ENCODE data around the gene PCDH1. TPM values are rescaled to one million over a fixed set of nuclear protein-coding genes. Genes with fewer than 3 reads are reported as not detected.

Gene PCDH1
- total RNA-seq, 2 donors from 2014 or later, result 45.4 to 69.7 TPM

- H3K4me3 ChIP-seq (ENCODE audit: low read length), result no peak overlapping the region
- peak; percentile 94 for DNase-seq
Measured at GRCh38 chr5:141816598-141817399, 61.4 kb downstream of the PCDH1 start.

GRCh38 chr5:141815796-141816180, 62.4 kb downstream of the PCDH1 start:
- Mint-ChIP-seq H3K9me3 (no peaks in the 10 kb centered on the region), H3K27ac (peak overlapping the region; percentile 86), H3K4me3 (no peak overlapping the region), H3K4me1 (peaks cover 51% of the 10 kb centered on the region), H3K36me3 (ENCODE audit: low read depth) (no peaks in the 10 kb centered on the region), H3K27me3 (ENCODE audit: insufficient read depth) (peaks cover 14% of the 10 kb centered on the region)
- Histone ChIP-seq H3K4me3 (ENCODE audit: low read length) (no peak overlapping the region), H3K9me3 (ENCODE audit: control insufficient read depth, low read length) (no peaks in the 10 kb centered on the region), H3K9ac (ENCODE audit: extremely low read depth, low read length, poor library complexity, severe bottlenecking) (no peak overlapping the region), H3K36me3 (ENCODE audit: control insufficient read depth, insufficient read depth, low read length) (no peaks in the 10 kb centered on the region), H3K27me3 (ENCODE audit: control insufficient read depth, insufficient read depth, low read length, poor library complexity, severe bottlenecking) (no peaks in the 10 kb centered on the region), H3K4me1 (ENCODE audit: control insufficient read depth, insufficient read depth, low read length) (no peaks in the 10 kb centered on the region), H3K27ac (ENCODE audit: low read depth, low read length) (no peak overlapping the region)
- TF ChIP-seq CTCF (conservative IDR thresholded peaks at IDR 0.05), result no peak
- WGBS, 2 experiments (ENCODE audit: insufficient coverage in 1 of 2, insufficient read length in 1 of 2), result 93 to 96% methylated on average over 2 of the region's 3 CpGs
- DNase-seq, result no peak

More at GRCh38 chr5:141816598-141817399, 61.4 kb downstream of the PCDH1 start:
- Histone ChIP-seq H3K4me1 (ENCODE audit: control insufficient read depth, insufficient read depth, low read length) (no peaks in the 10 kb centered on the region), H3K27me3 (ENCODE audit: control insufficient read depth, insufficient read depth, low read length, poor library complexity, severe bottlenecking) (no peaks in the 10 kb centered on the region), H3K27ac (ENCODE audit: low read depth, low read length) (peak overlapping the region; percentile 84), H3K36me3 (ENCODE audit: control insufficient read depth, insufficient read depth, low read length) (no peaks in the 10 kb centered on the region), H3K9ac (ENCODE audit: extremely low read depth, low read length, poor library complexity, severe bottlenecking) (no peak overlapping the region), H3K9me3 (ENCODE audit: control insufficient read depth, low read length) (no peaks in the 10 kb centered on the region)
- TF ChIP-seq CTCF (conservative IDR thresholded peaks at IDR 0.05), result no peak
- Mint-ChIP-seq H3K27ac (peak overlapping the region; percentile 67), H3K4me3 (peak overlapping the region; percentile 7), H3K36me3 (ENCODE audit: low read depth) (no peaks in the 10 kb centered on the region), H3K27me3 (ENCODE audit: insufficient read depth) (peaks cover 8% of the 10 kb centered on the region), H3K4me1 (peaks cover 46% of the 10 kb centered on the region), H3K9me3 (no peaks in the 10 kb centered on the region)
- 4 to 15% methylated on average over 4 to 11 of the region's 11 CpGs for WGBS, 2 experiments (ENCODE audit: insufficient coverage in 1 of 2, insufficient read length in 1 of 2)

GRCh38 chr5:141815051-141815795, 63.0 kb downstream of the PCDH1 start:
- H3K9ac ChIP-seq (ENCODE audit: extremely low read depth, low read length, poor library complexity, severe bottlenecking), result no peak overlapping the region
- no peaks in the 10 kb centered on the region for H3K4me1 ChIP-seq (ENCODE audit: control insufficient read depth, insufficient read depth, low read length)

More at GRCh38 chr5:141815051-141815795, 63.0 kb downstream of the PCDH1 start:
- H3K27ac ChIP-seq (ENCODE audit: low read depth, low read length), result no peak overlapping the region
- no peaks in the 10 kb centered on the region for H3K9me3 Mint-ChIP-seq
- H3K36me3 ChIP-seq (ENCODE audit: control insufficient read depth, insufficient read depth, low read length), result no peaks in the 10 kb centered on the region
- DNase-seq, result no peak
- no peak for TF ChIP-seq CTCF (conservative IDR thresholded peaks at IDR 0.05)
- no peak overlapping the region for H3K4me3 Mint-ChIP-seq
- no peaks in the 10 kb centered on the region for H3K27me3 ChIP-seq (ENCODE audit: control insufficient read depth, insufficient read depth, low read length, poor library complexity, severe bottlenecking)
- peaks cover 19% of the 10 kb centered on the region for H3K27me3 Mint-ChIP-seq (ENCODE audit: insufficient read depth)
- no peaks in the 10 kb centered on the region for H3K36me3 Mint-ChIP-seq (ENCODE audit: low read depth)
- no peak overlapping the region for H3K27ac Mint-ChIP-seq
- peaks cover 51% of the 10 kb centered on the region for H3K4me1 Mint-ChIP-seq
- no peak overlapping the region for H3K4me3 ChIP-seq (ENCODE audit: low read length)
- H3K9me3 ChIP-seq (ENCODE audit: control insufficient read depth, low read length), result no peaks in the 10 kb centered on the region

All from endodermal cell (in vitro differentiated cells).